H1 (cell line): Measurements from ENCODE around the gene TASP1.

Experiments used
- CTBP2 ChIP-seq: IDR thresholded peaks from 2 replicates; pipeline ENCODE4 v1.7.0; 2011; ENCODE audit warnings: borderline replicate concordance, mild to moderate bottlenecking, moderate library complexity, mixed read lengths, low read length; ENCODE audit not compliant: insufficient read depth, insufficient read length
- JUN ChIP-seq: IDR thresholded peaks from 2 replicates; pipeline ENCODE4 v1.6.1; 2011; ENCODE audit warnings: low read depth, mild to moderate bottlenecking, improper control_type of control experiment, low read length
- POLR2A ChIP-seq, 2 experiments: IDR thresholded peaks; 1 replicate in 1 of 2; 2 replicates in 1 of 2; pipeline ENCODE4 v1.6.1; 2011; ENCODE audit warnings: low read depth in 2 of 2, low read length in 2 of 2, mild to moderate bottlenecking in 2 of 2; ENCODE audit errors: control extremely low read depth in 1 of 2
- ZNF274 ChIP-seq: IDR thresholded peaks from 2 replicates; pipeline ENCODE4 v1.7.0; 2012; ENCODE audit warnings: low read length, borderline replicate concordance; ENCODE audit errors: extremely low read depth
- TF ChIP-seq, protein P1 (sequence below), 3 experiments: IDR thresholded peaks; 1 replicate in 2 of 3; 2 replicates in 1 of 3; pipeline versions ENCODE4 v1.5.1 to v1.6.1; 2011; ENCODE audit warnings: low read length in 3 of 3, mild to moderate bottlenecking in 3 of 3, inconsistent platforms in 2 of 3, low read depth in 1 of 3, moderate library complexity in 1 of 3; ENCODE audit not compliant: insufficient read depth in 1 of 3; ENCODE audit errors: control extremely low read depth in 1 of 3

- TF ChIP-seq, protein P1, sequence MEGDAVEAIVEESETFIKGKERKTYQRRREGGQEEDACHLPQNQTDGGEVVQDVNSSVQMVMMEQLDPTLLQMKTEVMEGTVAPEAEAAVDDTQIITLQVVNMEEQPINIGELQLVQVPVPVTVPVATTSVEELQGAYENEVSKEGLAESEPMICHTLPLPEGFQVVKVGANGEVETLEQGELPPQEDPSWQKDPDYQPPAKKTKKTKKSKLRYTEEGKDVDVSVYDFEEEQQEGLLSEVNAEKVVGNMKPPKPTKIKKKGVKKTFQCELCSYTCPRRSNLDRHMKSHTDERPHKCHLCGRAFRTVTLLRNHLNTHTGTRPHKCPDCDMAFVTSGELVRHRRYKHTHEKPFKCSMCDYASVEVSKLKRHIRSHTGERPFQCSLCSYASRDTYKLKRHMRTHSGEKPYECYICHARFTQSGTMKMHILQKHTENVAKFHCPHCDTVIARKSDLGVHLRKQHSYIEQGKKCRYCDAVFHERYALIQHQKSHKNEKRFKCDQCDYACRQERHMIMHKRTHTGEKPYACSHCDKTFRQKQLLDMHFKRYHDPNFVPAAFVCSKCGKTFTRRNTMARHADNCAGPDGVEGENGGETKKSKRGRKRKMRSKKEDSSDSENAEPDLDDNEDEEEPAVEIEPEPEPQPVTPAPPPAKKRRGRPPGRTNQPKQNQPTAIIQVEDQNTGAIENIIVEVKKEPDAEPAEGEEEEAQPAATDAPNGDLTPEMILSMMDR (IDR thresholded peaks at IDR 0.05; ENCODE audit: control extremely low read depth in 1 of 3, insufficient read depth in 1 of 3, low read depth in 1 of 3, low read length in 3 of 3) = no peak
- no peak for TF ChIP-seq POLR2A (IDR thresholded peaks at IDR 0.05; ENCODE audit: control extremely low read depth in 1 of 2, low read depth in 2 of 2, low read length in 2 of 2)
- no peak for TF ChIP-seq CTBP2
- TF ChIP-seq ZNF274 = no peak
- no peak for TF ChIP-seq JUN
Measured at GRCh38 chr20:13422637-13423036, 216.1 kb downstream of the TASP1 start.
